GM19463 (cell line): ENCODE results near the gene ETFB.

Experiments used
- ATAC-seq: cut with Tn5 transposase; IDR thresholded peaks from one replicate; pipeline ENCODE4 v1.9.1; 2021; ENCODE audit warnings: mild to moderate bottlenecking, moderate library complexity; ENCODE audit not compliant: unreplicated experiment

ETFB gene

DNA sequence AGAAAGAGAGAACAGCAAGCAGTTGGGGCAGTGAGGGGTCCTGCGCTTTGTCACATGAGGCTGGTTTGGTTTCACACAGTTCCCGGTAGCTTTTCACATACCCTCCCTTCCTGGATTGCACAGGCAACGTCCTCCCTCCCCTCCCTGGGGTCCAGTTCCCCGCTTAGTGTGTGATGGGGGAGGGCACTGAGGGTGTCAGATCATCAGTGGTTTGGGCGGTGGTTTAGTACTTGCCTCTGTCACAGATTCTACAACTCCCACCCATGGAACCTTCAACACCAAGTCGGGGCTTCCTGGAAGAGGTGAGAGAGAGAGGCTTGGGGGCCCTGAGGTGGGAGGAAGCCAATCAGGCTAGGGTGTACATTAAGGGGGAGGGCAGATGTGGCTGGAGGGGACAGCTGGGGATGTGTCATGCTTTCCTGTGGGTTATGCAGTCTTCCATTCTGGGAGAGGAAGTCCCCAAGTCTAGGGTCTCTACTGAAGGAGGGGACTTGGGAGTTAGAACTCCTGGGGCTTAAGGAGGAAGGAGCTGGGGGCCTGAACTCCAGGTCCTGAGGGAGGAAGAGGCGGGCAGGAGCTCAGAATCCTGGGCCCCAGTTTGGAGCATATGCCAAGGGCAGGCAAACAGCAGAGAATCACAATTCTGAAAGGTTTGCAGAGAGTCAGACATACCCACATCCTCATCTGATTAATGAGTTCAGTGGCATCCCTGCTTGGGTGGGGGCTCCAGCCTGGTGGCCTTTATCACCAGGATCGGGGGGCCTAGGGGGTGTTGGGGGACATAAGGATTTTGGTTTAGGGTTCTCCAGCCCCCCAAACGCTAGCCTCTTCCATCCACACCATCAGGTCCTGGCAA, 6.7 kb upstream of the ETFB start, which contains the start of gene NKG7:
NKG7 (minus strand) TSS at position 6 of the 856 bp plus-strand sequence. CDS start 119 bp downstream, outside the sequence.
- ATAC-seq = peak; percentile 50

- no peak for ATAC-seq
Observed at GRCh38 chr19:51372021-51372648, 5.9 kb upstream of the ETFB start.

DNA sequence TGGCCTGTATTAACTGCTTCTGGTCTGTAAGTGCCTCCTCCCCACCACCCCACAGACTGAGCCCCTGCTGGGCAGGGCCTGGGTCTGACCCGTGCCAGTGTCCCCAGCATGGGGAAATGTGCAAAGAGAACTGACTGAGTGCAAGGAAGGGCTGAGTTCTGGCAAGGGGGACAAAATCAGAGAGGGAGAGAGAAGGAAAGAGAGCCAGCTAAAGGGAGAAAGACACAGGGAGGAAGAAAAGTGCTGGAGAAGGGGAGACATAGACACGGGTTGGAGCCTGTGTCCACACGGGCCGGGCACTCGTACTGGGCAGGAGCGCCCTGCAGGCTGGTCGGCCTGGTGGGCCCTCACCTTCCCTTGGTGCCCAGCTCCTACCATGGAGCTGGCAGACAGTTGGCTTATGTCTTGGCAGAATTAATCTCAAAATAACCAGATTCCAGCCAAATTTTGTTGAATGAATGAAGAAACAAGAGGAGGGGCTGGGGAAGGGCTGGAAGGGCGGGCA, 5.0 kb upstream of the ETFB start:
- no peak for ATAC-seq

DNA sequence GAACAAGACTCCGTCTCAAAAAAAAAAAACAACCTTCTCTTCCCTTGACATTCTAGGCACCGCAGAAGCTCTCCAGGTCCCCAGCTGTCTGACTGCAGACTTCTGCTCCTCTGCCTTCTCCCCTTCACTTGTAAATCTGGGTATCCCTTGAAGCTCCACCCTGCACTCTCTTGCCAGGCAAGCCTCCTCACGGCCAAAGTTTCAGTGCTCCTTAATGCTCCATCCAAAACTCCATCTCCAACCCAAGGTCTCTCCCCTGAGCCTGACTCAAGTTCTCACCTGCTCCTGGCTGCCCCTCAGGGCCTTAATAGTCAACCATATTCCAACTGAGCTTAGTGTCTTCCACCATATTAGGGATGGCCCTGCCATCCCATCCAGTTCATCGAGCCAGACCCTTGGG, 4.0 kb upstream of the ETFB start:
- no peak for ATAC-seq

DNA sequence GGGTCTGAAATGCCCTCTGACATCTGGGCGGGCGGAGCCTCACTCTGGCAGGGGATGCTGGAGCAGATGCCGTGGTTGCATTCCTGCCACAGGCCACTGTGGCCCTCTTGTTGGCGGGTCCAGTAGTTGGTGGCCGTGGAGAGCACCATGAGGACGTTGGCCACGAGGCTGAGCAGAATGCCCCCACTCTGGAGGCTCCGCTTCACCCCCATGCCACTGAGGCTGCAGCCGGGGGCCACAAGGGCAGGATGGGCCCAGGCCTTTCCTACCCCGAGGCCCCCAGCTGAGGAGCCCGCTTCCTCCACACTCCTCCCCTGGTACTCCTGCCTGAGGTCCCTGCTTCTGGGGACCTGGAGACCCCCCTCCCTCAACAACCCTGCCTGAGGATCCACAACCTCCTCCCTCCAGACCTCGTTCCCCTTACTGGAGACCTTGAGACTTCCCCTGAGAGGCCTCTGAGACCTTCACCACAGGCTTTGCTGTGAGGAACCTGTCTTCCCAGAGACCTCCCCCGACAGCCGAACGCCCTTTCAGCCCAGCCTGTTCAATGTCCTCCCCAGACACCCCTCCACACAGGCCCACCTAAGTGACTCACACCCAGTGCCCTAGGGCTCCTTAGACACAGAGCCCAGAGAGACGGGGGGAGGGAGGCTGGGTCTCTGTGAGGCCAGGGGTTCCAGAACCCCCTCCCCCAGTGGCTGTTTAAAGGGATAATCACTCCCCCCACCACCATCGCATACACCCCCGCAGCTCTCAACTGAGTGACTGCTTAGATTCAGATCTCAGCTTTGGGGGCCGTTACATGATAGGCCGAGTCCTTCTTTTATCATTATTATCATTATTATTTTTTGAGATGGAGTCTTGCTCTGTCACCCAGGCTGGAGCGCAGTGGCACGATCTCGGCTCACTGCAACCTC, 2.4 kb upstream of the ETFB start, which contains the start of gene CLDND2:
CLDND2 (minus strand) TSS at position 638 of the 917 bp plus-strand sequence; CDS start at position 212, 426 bp downstream.
- ATAC-seq = no peak

- peak; percentile 73 for ATAC-seq
Observed at GRCh38 chr19:51367565-51368365, 1.6 kb upstream of the ETFB start.

GRCh38 chr19:51367255-51367564, 1.0 kb upstream of the ETFB start:
- no peak for ATAC-seq

DNA sequence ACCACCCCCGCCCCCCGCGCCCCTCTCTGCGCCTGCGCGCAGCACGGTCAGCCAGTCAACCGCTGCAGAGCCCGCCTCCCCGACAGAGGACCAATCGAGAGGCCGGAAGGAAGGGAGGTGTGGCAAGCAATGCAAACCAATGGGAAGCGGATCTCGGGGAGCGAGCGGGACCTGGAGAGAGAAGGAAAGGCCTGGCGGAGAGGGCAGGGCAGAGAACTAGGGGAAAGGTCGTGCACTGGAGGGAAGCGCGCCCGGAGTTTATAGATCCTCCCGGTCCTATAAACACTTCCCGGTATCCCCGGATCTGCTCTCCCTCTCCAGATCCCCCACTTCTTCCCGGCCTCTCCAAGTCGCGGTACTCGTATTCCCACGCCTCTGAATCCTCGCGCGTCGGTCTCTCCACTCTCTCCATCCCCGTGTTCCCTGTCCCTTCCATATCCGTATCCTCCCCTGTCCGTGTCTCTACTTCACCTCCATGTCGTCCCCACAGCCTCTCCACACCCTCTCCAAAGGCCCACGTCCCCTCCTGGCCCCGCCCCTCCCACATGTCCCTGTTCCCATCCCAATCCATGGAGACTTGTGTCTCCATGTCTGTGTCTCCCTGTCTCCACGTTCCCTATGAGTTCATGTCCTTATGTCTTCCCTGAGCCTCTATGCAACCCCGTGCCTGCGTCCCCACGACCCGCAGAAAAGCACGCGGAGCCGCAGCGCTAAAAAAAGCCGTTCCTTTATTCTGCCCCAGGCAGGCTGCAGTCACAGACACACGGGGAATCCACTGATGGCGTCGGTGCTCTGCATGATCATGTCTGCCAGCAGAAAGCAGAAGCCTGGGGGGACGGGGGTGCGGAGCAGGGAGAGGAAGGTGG, 434 bp upstream of the ETFB start:
- peak; percentile 48 for ATAC-seq

DNA sequence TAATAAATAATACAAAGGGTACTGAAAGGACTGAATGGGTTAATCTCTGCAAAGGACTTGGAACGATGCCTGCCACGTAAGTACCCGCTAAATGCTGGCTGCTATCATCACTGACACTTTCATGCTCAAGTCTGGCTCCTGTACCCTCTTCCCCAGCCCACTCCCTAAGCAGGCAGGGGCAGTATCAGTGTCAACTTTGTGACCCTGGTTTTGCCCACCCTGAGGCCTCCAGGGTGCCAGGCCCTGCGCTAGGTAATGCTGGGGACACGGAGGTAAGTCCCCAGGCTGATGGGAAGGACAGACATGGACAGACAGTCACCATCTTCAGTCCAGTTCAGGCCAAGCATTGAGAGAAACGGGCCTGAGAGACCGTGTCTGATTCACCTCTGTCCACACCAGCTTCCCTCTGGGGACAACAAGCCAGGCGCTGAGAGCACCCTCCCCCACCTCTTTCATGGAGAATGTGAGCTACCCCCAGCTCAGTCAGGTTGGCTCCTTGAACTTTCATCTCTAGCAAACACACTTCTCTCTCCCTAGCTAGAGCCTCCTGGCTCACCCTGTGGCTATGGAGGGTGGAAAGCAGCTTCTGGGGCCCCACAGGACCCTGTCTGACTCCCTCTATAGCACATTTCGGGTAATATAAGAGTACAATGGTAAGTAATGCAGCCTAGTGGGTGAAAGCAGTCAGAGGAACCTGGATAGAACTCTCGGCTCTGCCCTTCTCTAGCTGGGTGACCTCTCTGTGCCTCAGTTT, 800 bp downstream of the ETFB start:
- ATAC-seq = no peak

DNA sequence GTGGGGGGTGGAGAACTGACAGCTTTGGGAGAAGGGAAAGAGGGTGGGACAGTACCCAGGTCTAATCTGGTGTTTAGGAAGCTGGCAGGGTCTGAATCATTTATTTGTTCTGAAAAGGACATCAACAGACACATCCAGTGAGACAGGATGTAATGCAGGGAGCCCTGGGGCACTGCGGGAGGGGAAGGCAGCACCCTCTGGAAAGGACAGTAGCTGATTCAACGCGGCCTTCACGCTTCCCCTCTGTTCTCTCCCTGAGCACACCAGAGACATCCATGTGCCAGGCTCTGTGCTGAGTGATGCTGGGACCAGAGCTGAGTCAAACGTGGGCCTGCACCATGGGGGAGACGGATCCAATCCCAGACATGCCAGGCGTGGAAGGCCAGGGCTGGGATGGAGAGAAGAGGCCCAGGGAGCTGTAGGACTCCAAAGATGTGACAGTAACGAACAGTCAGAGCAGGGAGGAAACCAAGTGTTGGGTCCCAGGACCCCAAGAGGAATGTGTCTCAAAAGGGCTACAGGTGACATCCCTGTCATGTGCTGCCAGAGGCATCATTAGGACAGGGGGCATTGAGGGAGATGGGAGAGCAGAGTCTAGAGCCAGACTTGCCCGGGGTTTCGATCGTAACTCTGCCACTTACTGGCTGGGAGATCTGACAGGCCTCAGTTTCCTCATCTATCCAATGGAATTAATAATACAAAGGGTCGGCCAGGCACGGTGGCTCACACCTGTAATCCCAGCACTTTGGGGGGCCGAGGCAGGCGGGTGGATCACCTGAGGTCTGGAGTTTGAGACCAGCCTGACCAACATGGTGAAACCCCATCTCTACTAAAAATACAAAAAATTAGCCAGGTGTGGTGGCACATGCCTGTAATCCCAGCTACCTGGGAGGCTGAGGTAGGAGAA, 1.7 kb downstream of the ETFB start:
- no peak for ATAC-seq

- no peak for ATAC-seq
Observed at GRCh38 chr19:51361239-51361638, 4.9 kb downstream of the ETFB start.

- no peak for ATAC-seq
Observed at GRCh38 chr19:51359294-51359693, 6.9 kb downstream of the ETFB start.

DNA sequence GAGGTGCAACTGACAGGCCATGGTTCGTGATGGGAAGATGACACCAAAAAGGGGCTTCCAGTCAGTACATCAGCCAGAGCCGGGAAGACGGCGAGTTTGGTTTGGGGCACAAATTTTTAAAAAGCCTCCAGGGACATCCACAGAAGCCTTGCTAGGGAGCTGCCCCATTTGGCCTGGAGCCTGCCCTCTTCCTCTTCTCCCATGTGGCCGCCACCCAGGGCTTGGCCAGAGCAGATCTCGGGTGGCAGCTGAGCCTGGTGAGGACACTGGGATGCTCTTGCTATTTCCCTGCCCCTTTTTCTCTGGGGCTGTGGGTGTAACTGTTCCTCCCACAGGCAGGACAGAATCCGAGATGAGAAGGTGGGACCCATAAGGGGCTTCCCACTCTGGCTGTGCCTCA, 8.2 kb downstream of the ETFB start:
- no peak for ATAC-seq

GRCh38 chr19:51356159-51356801, 9.9 kb downstream of the ETFB start:
- ATAC-seq = no peak

DNA sequence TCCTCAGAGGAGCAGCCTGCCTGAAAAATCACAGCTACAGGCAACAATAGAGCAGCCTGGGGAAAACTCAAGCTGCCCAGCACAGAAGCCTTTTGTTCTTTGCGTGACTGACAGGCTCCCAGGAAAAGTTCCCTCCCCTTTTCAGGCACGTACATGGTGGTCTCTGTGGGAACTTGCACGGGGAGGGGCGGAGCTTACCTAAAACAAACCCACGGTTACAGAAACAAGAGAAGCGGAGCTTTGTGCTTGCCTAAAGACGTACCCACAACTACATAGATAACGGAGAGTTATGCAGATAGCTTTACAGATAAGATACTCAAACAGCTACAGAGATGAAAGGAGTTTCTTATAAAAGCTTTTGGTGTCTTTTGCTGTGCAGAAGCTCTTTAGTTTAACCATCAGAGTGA, 11.4 kb downstream of the ETFB start:
- ATAC-seq = no peak

- ATAC-seq = no peak
Observed at GRCh38 chr19:51354103-51354741, 12.0 kb downstream of the ETFB start.
